Fibroblast of skin of right biceps (primary cell): ENCODE data around the gene PLB1.

Experiments
- DNase-seq: peaks from one replicate; pipeline ENCODE4 v3.0.0-alpha.2; 2013

PLB1 gene

GRCh38 chr2:28616396-28616999 lies 120.6 kb downstream of the PLB1 start:
- peak; percentile 85 for DNase-seq

GRCh38 chr2:28617502-28618184 lies 121.8 kb downstream of the PLB1 start:
- no peak for DNase-seq

GRCh38 chr2:28618221-28619141 lies 122.6 kb downstream of the PLB1 start:
- DNase-seq, result no peak

GRCh38 chr2:28619213-28620196 lies 123.6 kb downstream of the PLB1 start:
- DNase-seq, result peak; percentile 61

- DNase-seq, result no peak
These were observed 124.5 kb downstream of the PLB1 start for GRCh38 chr2:28620291-28620793.

GRCh38 chr2:28620801-28621171 lies 124.9 kb downstream of the PLB1 start:
- no peak for DNase-seq

GRCh38 chr2:28621172-28622100 lies 125.6 kb downstream of the PLB1 start:
- DNase-seq, result peak; percentile 92

- no peak for DNase-seq
These were observed 126.2 kb downstream of the PLB1 start for GRCh38 chr2:28622101-28622499.

- DNase-seq, result no peak
These were observed 127.9 kb downstream of the PLB1 start for GRCh38 chr2:28623582-28624405.

- DNase-seq, result no peak
These were observed 128.6 kb downstream of the PLB1 start for GRCh38 chr2:28624436-28624792.

GRCh38 chr2:28624793-28625701 lies 129.2 kb downstream of the PLB1 start:
- DNase-seq, result peak; percentile 73

GRCh38 chr2:28626376-28626775 lies 130.5 kb downstream of the PLB1 start:
- no peak for DNase-seq

- DNase-seq, result peak; percentile 51
These were observed 131.1 kb downstream of the PLB1 start for GRCh38 chr2:28626891-28627421.

- peak; percentile 68 for DNase-seq
These were observed 132.0 kb downstream of the PLB1 start for GRCh38 chr2:28627722-28628480.

- DNase-seq, result no peak
These were observed 132.6 kb downstream of the PLB1 start for GRCh38 chr2:28628506-28628905.

- DNase-seq, result no peak
These were observed 133.1 kb downstream of the PLB1 start for GRCh38 chr2:28628987-28629386.

GRCh38 chr2:28629910-28630309 lies 134.1 kb downstream of the PLB1 start:
- no peak for DNase-seq

GRCh38 chr2:28630341-28630740 lies 134.5 kb downstream of the PLB1 start:
- no peak for DNase-seq
